Central memory CD4-positive, alpha-beta T cell (primary cell): ENCODE measurements around the gene ZNF580.

Experiments
- DNase-seq: peaks from one replicate; pipeline ENCODE4 v3.0.0; 2022

The ZNF580 gene

DNA sequence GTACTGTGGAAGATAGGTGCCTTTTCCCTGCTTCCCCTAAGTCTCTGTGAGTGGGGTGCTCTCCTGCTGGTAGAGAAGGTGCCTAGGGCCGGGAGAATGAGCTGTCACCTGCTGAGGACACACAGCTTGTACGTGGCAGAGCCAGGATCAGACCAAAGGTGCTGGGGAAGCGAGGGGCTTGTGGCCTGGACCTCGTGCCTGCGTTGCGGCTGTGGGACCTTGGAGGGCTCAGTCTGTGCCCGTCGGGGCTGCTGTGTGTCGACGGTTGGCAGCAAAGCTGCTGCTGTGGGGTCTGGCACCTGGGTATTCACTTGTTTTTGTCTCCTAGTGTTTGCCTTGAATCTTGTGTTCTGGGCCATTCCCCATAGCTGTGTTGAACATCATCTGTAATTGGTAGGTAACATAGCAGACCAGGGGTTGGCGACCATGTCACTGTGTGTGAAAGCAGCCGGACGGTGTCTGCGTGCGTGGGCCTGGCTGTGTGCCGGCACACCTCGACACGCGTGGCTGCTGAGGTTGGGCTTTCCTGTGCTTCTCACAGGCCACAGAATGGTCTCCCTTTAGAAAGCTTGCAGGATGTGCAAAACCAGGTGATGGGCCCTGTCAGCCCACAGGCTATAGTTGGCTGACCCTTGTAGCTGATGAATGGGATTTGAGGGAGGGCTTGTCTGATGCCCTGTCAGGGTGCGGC, 23.2 kb downstream of the ZNF580 start:
- no peak for DNase-seq

DNA sequence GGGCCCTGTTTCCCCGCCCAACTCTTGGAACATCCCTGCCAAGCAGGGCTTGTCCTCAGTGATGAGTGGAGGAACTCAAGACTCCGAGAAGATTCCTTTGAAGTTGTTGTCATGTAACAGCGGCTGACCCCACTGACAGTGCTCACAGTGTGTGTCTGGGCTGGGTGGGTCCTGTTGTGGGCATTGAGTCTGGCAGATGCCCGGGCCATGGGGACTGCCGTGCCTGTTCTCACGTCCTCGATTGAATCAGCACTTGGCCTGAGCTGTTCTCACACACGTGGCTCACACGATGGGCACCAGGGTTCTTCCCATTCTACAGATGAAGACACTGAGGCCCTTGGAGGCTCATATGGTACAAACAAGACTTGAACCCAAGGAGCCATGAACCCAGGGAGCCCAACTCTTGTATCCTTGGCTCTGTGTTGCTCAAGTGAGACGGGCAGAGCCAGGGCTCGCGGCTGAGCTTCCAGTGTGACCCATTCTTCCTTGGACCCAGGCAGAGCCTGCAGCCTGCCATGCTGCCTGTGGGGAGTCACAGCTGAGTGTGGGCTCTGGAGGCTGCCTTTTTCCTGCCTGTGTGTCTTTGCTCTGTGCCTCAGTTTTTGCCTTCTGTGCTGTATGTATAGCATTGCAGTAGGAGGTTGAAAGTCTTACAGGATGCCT, 25.7 kb downstream of the ZNF580 start:
- no peak for DNase-seq

DNA sequence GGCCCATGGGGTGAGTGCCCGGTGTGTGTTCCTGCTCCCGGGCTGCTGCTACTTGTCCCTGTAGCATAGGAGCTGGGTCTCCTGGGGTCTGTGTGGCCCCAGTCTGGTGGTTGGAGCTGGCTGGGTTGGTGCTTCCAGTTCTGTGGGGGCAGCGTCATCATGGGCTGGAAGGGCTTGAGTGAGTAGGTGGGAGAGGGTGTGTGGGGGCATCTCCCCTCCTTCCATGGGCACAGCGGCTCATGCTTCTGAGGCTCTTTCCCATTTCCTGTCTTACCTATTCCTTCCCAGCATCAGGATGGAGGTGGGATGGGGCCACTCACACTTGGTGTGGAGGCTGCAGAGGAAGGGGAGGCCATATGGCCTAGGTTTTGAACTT, 26.2 kb downstream of the ZNF580 start:
- DNase-seq = no peak

DNA sequence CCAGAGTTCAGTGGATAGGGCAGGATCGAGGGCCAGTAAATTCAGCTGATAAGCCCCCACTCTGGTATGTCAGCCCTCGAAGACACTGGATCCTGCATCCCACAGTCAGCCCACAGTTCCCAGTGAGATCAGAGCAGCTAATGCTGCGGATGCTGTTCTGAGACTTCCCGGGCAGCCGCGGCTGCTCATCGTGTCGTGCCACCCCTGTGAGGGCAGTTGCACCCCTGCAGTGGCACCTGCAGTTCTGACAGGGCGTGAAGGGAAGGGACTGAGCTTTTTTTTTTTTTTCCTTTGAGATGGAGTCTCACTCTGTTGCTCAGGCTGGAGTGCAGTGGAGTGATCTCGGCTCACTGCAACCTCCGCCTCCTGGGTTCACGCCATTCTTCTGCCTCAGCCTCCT, 26.7 kb downstream of the ZNF580 start:
- DNase-seq = no peak

DNA sequence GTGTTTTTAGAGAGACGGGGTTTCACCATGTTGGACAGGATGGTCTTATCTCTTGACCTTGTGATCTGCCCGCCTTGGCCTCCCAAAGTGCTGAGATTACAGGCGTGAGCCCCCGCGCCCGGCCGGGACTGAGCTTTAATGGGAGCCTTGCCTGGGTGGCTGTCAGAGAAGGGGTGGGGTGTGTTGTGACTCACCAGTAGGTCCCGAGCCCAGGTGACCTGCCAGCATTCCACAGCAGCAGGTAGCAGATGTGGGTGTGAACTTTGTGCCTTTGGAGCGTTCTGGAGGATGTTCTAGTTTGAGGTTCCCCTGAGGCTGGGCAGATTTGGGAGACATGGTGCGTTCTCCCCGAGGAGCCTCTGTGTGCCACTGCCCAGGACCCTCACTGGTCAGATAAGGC, 27.2 kb downstream of the ZNF580 start:
- no peak for DNase-seq

DNA sequence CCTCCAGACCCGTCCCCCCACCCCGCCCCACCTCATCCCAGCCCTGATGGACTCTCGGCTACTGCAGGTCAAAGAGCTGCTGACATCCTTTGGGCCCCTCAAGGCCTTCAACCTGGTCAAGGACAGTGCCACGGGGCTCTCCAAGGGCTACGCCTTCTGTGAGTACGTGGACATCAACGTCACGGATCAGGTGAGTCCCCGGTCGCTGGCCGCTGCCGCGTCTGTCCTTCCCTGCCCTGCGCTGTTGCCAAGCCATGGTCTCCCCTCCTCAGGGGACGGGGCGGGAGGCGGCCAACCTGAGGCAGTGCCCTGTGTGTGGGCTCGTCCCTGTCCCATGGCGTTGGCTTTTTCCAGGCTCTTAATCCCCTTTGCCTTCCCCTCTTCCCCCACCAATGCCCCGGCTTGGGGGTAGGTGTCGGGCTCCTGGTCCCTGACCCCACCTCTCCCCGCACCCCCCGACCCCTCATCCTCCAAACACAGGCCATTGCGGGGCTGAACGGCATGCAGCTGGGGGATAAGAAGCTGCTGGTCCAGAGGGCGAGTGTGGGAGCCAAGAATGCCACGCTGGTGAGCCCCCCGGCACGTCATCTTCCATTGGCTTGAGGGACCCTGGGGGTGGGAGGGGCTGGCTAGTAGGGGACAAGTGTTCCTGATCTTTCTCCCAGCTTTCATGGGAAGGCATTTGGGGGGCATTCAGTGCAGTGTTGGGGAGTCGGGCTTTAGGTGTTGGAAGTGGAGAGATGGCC, 28.0 kb downstream of the ZNF580 start:
- DNase-seq = no peak

DNA sequence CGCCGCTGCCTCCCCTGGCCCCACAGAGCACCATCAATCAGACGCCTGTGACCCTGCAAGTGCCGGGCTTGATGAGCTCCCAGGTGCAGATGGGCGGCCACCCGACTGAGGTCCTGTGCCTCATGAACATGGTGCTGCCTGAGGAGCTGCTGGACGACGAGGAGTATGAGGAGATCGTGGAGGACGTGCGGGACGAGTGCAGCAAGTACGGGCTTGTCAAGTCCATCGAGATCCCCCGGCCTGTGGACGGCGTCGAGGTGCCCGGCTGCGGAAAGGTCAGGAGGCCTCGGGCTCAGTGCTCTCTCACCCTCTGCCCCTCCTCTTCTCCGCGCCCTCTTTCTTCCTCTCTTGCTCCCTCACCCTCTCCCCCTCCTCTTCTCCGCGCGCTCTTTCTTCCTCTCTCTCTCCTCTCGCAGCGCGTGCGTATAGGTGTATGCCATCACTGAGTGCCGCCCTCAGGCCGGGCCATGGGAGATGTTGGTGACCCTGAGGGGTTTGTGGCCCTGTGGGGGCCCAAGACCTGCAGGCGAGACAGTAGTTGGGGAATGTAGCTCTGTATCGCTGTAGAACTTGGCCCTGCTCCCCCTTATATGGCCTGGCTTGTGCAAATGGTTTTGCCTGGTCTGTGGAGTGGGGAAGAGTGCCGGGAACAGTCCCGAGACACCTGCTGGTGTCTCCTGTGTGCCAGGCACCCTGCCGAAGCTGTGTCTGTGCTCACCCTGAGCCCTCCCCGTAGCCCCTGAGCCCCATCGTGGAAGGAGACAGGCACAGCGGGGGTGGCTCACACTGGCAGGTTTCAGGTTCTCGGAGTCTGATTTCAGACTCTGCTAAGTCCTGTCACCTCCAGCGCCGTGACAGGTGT, 28.8 kb downstream of the ZNF580 start:
- no peak for DNase-seq

DNA sequence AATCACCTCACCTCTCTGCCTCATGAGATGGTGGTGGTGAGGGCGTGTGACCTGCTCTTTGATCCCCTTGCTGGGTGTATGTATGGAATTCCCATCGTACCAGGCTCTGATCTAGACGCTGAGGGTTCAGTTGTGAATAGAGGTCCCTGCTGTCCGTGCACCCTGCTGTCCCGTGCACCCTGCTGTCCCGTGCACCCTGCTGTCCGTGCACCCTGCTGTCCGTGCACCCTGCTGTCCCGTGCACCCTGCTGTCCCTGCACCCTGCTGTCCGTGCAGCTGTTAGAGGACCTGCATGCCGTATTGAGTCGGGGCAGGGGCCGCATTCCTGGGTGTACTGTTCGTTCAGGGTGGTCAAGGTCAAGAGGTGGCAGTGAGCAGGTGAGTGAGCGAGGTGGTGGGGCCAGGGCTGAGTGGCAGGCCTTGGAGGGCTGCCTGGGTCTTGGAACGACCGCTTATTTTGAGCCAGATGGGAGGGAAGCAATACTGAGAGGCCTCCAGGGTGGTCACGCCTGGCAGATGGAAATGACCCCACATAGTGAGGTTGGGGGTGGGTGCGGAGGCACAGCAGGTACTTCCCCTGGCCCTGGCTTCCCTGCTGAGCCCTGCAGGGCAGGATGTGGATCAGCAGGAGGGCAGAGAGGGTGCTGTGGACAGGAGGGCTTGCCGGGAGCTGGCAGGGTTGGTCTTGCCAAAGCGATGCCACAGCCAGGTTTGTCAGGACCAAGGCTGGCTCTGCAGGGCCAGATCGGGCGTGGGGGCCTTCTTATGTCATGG, 29.7 kb downstream of the ZNF580 start:
- no peak for DNase-seq

DNA sequence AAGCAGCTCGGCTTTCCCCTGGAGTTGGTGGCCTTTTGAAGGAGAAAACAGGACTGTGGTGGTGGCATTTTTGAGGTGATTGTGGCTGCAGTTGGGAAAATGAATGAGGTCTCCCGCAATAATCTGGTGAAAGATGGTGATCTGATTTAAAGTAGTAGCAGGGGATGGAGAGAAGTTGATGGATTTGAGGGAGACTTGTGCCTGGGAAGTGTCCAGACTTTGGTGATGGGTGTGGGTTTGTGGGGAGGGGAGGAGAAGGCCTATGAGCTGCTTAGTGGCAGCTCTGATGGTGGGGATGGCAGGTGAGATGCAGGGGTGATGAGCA, 30.2 kb downstream of the ZNF580 start:
- no peak for DNase-seq

DNA sequence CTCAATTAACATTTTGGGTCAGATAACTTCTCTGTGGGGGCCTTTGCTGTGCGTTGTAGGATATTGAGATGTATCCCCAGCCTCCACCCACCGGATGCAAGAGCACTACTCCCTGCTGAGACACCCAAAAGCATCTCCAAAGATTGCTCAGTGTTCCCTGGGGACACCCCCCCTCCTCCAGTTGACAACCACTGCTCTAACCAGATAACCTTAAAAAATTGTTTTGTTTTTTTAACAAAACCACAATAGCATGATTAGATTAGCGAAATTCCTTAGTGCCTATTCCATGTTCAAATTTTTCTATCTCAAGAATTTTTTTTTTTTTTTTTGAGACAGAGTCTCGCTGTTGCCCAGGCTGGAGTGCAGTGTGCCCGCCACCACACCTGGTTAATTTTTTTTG, 31.6 kb downstream of the ZNF580 start:
- no peak for DNase-seq

DNA sequence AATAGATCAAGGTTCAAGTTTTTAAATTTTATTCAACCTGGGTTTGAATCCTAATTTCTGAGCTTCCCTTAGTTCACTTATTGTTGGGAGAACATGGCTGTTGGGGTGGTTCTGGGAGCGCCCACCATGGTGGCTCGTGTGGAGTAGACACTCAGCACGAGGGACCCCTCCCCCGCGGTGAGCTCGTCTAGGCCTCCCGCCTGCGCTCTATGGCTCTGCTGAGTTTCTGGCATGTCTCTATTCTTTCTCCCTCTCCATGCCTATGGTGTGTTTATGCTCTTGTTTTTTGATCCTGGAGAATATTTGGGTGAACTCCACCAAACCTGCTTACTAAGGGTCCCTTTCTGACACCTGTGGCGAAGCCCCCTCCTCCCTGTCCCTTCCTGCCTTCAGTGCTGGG, 32.7 kb downstream of the ZNF580 start:
- no peak for DNase-seq

DNA sequence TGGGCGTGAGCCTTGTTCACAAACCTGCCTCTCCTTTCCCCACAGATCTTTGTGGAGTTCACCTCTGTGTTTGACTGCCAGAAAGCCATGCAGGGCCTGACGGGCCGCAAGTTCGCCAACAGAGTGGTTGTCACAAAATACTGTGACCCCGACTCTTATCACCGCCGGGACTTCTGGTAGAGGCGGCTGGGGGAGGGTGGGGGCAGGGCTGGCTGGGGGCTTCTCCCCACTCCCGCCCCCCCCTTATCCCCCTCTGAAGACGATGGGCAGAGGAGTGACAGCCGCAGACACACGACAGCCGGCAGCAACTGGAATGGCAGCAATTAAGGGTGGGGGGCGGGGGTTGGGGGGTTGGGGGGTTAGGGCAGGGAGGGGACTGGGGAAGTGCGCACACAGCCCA, 33.1 kb downstream of the ZNF580 start:
- DNase-seq = no peak

DNA sequence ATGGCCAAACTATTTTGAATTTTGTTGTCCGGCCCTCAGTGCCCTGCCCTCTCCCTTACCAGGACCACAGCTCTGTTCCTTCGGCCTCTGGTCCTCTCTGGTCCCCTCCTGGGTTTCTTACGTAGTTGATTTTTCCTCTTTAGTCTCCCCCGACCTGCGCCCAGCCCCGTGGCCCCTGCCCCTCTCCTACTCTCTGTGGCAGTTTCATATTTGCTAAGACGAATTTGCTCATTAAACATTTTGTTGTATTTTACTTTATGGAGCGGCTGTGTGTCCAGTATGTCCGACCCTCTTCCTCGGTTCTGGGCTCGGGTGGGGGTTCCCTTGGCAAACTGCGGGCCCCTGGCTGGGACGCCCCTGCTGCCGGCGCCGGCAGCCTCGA, 33.6 kb downstream of the ZNF580 start:
- DNase-seq = no peak

DNA sequence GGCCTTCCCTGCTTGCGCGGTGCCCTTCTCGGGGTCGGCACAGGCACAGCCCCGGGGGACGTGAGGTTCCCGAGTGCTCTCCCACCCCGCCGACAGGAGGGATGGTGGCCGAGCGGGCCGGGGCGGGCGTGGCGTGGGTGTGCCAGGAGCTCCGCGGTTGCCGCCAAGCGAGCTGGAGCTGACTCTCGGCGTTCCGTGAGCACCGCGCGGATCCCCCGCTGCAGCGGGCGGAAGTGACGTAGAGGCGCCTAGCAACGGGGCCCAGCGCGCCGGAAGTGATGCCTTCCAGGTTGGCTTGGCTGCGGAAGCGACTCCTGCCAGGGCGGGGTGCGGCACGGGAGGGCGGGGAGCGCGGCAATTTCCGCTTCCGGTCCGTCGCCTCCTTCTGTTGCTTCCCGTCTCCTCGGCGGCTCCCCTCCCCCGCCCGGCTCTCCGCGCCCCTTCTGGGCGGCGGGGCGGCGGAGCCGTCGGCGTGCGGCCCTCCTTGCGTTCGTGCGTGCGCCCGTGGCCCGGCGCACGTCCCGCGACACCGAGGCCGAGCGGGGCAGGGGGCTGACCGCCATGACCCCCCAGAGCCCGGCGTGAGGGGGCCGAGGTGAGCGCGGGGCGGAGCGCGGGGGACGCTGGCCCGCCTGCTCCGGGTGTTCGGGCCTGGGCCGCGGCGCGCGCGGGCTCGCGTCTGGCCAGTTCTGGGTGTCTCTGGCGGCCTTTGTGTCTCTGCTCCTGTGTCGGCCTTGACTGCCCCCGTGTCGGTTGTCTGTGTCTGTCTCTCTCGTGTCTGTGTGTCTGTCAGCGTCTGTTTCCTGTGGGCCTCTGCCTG, 34.2 kb downstream of the ZNF580 start, which contains the start of gene EPN1:
Gene EPN1 (plus strand): TSS at position 386 of the 820 bp plus-strand sequence. CDS start 3,402 bp downstream, outside the sequence.
- peak; percentile 96 for DNase-seq

DNA sequence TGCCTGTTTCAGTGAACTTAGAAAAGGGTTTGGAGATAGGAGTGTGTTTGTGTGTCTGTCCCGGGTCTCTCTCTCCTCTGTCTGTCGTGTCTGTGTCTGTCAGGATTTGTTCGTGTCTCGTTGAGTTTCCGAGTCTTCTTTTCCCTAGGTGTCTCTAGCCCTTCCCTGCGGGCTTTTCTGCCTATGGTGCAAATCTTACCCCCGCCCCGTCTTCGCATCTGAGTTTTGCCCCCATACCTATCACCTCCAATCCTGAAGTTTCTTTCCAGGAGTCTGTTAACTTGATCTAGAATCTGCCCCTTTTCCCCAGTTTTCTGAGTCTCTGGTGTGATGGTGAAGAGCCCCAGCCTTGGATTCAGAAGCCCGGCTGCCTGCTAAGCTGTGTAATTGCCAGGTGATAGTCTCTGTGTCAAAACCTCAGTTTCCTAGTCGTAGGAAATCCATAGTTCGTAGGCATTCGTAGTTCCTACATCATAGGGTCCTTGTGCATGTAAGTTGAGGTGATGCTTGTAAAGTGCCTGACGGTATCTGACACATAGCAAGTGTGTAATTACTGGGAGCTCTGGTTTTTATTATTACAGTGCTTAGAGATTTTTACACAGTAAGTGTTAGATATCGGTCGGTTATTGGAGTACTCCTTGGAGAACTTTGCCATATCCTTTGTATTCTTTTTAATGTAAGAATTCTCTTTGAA, 35.0 kb downstream of the ZNF580 start:
- DNase-seq = no peak

DNA sequence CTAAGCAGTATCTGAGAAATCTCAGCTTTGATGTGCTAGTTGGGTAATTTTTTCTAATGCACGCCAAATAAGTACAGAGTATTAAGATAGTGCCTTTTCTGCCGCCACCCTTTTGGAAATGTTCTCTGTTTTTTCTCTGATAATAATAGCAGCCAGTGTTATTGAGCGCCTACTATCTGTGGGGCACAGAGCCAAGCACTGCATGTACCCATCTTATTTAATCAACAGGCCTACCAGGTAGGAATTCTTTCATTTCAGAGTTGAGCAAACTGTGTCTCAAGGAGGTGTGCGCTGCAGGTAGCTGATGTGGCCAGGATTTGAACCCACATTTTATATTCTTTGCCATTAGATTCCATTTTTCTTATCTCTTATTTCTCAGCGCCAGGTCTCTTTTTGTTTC, 35.6 kb downstream of the ZNF580 start:
- DNase-seq = no peak

DNA sequence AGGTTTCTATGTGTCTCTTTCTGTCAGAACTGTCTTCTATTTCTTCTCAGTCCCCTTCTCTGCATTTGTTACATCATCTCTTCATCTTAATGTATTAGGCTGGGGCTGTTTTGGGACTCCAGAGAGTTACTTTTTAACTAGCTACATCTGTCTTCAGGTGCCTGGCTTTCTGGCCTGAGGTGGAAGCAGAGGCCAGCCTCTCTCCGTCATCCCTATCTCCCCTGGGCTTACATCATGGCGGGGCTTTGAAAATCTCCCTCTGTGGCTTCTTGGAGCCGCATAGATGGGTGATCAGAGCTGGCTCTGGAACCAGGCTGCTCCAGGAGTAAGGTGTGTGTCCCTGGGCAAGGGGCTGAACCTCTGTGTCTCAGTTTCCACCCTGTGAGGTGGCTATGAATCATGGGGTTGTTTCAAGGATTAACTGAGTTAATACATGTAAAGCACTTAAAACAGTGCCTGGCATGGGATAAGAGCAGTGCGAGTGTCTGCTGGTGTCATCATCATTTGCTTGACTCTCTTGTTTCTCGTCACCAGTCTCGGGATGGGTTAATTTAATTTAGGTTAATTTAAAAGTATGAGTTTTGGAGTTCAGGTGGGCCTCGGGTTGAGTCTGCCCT, 36.2 kb downstream of the ZNF580 start:
- DNase-seq = no peak

DNA sequence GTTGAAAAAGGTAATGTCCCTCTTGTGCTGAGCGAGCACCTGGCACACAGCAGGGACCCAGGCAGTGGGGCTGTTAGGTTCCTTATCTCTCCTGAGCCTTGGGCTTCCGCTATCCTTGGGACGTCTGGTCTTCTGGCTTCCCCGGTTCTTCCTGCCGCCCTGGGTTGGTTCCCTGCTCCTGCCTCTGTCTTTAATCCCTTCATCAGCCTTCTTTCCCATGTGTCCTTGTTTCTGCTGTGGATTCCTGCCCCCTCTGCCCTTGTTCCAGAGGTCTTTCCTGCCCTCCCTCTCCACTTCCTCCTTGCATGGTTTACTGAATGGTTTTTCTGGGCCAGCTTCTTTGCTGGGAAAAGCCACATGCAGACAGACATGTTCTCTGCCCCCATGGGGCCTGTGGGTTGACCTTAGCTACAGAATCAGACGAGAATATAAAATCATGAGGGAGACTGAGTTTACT, 36.8 kb downstream of the ZNF580 start:
- no peak for DNase-seq

DNA sequence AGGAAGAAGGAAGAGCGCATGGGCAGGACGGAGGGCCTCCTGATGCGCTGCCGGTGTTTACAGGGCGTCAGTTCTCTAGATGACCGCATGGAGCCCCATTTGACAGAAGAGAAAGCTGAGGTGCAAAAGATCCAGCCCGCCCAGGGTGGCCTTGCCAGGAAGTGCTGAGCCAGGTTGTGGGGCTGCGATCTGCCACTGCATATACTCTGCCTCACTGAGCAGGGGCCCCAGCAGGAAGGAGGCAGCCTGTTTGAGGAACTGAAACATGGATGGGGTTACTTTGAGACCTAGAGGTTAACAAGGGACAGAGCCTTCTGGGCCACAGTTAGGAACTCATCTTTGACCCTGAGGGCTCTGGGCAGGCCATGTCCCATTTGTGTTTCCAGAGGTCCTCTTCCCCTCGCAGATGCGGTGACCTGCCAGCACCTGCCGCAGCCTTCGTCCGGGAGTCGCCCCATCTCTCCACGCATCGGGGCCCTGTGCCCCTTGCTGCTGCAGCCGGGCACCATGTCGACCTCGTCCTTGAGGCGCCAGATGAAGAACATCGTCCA, 37.4 kb downstream of the ZNF580 start:
- DNase-seq = no peak
